HepG2 (cell line): ENCODE data around the gene PLEKHD1. TPM values are rescaled to one million over a fixed set of nuclear protein-coding genes. Genes with fewer than 3 reads are reported as not detected.

Experiments used
- ATAC-seq: fragments of 200-7000 bp; cut with Tn5 transposase; 3 replicates; pipeline ENCODE4 v1.9.1; 2020; ENCODE audit warnings: mild to moderate bottlenecking, moderate library complexity
- BruUV-seq: library from RNA; stranded (reverse); fragments of 400-500 nt; replicated peaks from 2 replicates; lab custom pipeline; 2021; lab: Mats Ljungman, UMichigan
- CTCF ChIA-PET: fragments of 300-600 bp; formaldehyde crosslinking; extraction: SDS; loops from one replicate; lab custom pipeline; 2021; ENCODE audit warnings: low total read pairs, inconsistent platforms, low intra/inter-chr PET ratio; lab: Yijun Ruan, JAX
- POLR2A ChIA-PET: fragments of 350-600 bp; sonication (Branson Sonifier 250); formaldehyde crosslinking; loops from one replicate; lab custom pipeline; 2020; ENCODE audit warnings: antibody characterized with exemption, inconsistent platforms; lab: Yijun Ruan, JAX
- DNase-seq: peaks from one replicate; pipeline ENCODE4 v3.0.0-alpha.2; 2015; ENCODE audit warnings: low spot score
- FAIRE-seq: peaks from 3 replicates; lab custom pipeline; 2011; peaks lifted over from hg19 to GRCh38; lab: Jason Lieb, UNC
- H2AFZ ChIP-seq: one replicate; pipeline ENCODE4 v1.6.1; 2011; ENCODE audit warnings: low read length, inconsistent platforms
- H3K27ac ChIP-seq: fragments of 300-600 bp; 3 replicates; pipeline ENCODE4 v1.8.0; 2011; ENCODE audit warnings: mixed run types, mild to moderate bottlenecking, mixed read lengths, low read length, inconsistent platforms; ENCODE audit not compliant: insufficient read depth; ENCODE audit errors: extremely low read length
- H3K27me3 ChIP-seq, 2 experiments: fragments of 200-600 bp in 1 of 2; 2 replicates in 1 of 2; 3 replicates in 1 of 2; pipeline versions ENCODE4 v1.6.0 to v1.8.0; 2011; ENCODE audit warnings: low read length in 2 of 2, mild to moderate bottlenecking in 2 of 2, moderate library complexity in 2 of 2, inconsistent platforms in 1 of 2; ENCODE audit not compliant: insufficient read depth in 2 of 2, control insufficient read depth in 1 of 2
- H3K36me3 ChIP-seq, 2 experiments: fragments of 200-600 bp in 1 of 2; replicated peaks in 1 of 2; 2 replicates in 1 of 2; 3 replicates in 1 of 2; pipeline versions ENCODE4 v1.5.1 to v1.8.0; 2011; ENCODE audit warnings: low read length in 2 of 2, inconsistent platforms in 1 of 2; ENCODE audit not compliant: insufficient read depth in 2 of 2, control insufficient read depth in 1 of 2
- H3K4me1 ChIP-seq: 2 replicates; pipeline ENCODE4 v1.5.1; 2012; ENCODE audit warnings: low read length, inconsistent platforms; ENCODE audit not compliant: insufficient read depth
- H3K4me2 ChIP-seq: 2 replicates; pipeline ENCODE4 v1.6.0; 2011; ENCODE audit warnings: low read depth, low read length, inconsistent platforms
- H3K4me3 ChIP-seq, 3 experiments: fragments of 200-600 bp in 1 of 3; sonication (generic), shearing (Covaris generic) in 1 of 3; replicated peaks in 1 of 3; 2 replicates each; pipeline ENCODE4 v1.5.1; 2011 to 2016; ENCODE audit warnings: low read length in 3 of 3, inconsistent platforms in 2 of 3, low read depth in 2 of 3, mild to moderate bottlenecking in 2 of 3, control low read depth in 1 of 3, mixed read lengths in 1 of 3; ENCODE audit not compliant: insufficient read depth in 1 of 3
- H3K79me2 ChIP-seq: one replicate; pipeline ENCODE4 v1.6.1; 2011; ENCODE audit warnings: low read length, inconsistent platforms; ENCODE audit not compliant: insufficient read depth
- H3K9ac ChIP-seq: 2 replicates; pipeline ENCODE4 v1.6.0; 2011; ENCODE audit warnings: mild to moderate bottlenecking, low read depth, low read length, inconsistent platforms; ENCODE audit not compliant: insufficient read depth
- H3K9me3 ChIP-seq: 2 replicates; pipeline ENCODE4 v1.5.1; 2012; ENCODE audit warnings: mild to moderate bottlenecking, low read length
- H4K20me1 ChIP-seq: 2 replicates; pipeline ENCODE4 v1.6.0; 2011; ENCODE audit warnings: inconsistent platforms, mild to moderate bottlenecking, low read length, moderate library complexity; ENCODE audit not compliant: insufficient read depth
- ATAD3A ChIP-seq: sonication (generic); formaldehyde crosslinking; IDR thresholded peaks from 2 replicates; pipeline ENCODE4 v1.4.0; 2020; ENCODE audit warnings: missing genetic modification reagents
- ATF1 ChIP-seq: IDR thresholded peaks from 2 replicates; pipeline ENCODE4 v1.6.1; 2016; ENCODE audit warnings: mild to moderate bottlenecking, control low read depth
- BHLHE40 ChIP-seq: IDR thresholded peaks from 2 replicates; pipeline ENCODE4 v1.6.1; 2011; ENCODE audit warnings: low read length, improper control_type of control experiment
- BRD4 ChIP-seq: sonication (generic); formaldehyde crosslinking; IDR thresholded peaks from 2 replicates; pipeline ENCODE4 v1.4.0; 2020; ENCODE audit warnings: missing genetic modification reagents
- ELF3 ChIP-seq: IDR thresholded peaks from 2 replicates; pipeline ENCODE4 v1.6.1; 2016; ENCODE audit warnings: missing genetic modification reagents, missing compliant biosample characterization
- GMEB1 ChIP-seq: sonication (generic); formaldehyde crosslinking; IDR thresholded peaks from 2 replicates; pipeline ENCODE4 v1.5.1; 2020; ENCODE audit warnings: missing genetic modification reagents, mild to moderate bottlenecking, borderline replicate concordance
- MAX ChIP-seq: IDR thresholded peaks from 2 replicates; pipeline ENCODE4 v1.6.1; 2012; ENCODE audit warnings: inconsistent platforms
- NFATC3 ChIP-seq: sonication (generic); formaldehyde crosslinking; IDR thresholded peaks from 2 replicates; pipeline ENCODE4 v1.5.1; 2020; ENCODE audit warnings: mild to moderate bottlenecking, missing genetic modification reagents
- SAP130 ChIP-seq: IDR thresholded peaks from 2 replicates; pipeline ENCODE4 v1.6.1; 2016; ENCODE audit warnings: low read depth
- TBL1XR1 ChIP-seq: fragments of 150-350 bp; IDR thresholded peaks from 2 replicates; pipeline ENCODE4 v1.6.1; 2014; ENCODE audit warnings: borderline replicate concordance, low read length; ENCODE audit not compliant: partially characterized antibody
- ZFP90 ChIP-seq: sonication (generic); formaldehyde crosslinking; IDR thresholded peaks from 2 replicates; pipeline ENCODE4 v1.8.0; 2022; ENCODE audit warnings: missing genetic modification reagents, mild to moderate bottlenecking, inconsistent platforms, borderline replicate concordance
- ZFY ChIP-seq: sonication (generic); formaldehyde crosslinking; IDR thresholded peaks from 2 replicates; pipeline ENCODE4 v1.4.0; 2020; ENCODE audit warnings: missing genetic modification reagents
- ZNF143 ChIP-seq: sonication (generic); formaldehyde crosslinking; IDR thresholded peaks from 2 replicates; pipeline ENCODE4 v1.4.0; 2020; ENCODE audit warnings: missing genetic modification reagents
- ZNF317 ChIP-seq: sonication (generic); formaldehyde crosslinking; IDR thresholded peaks from 2 replicates; pipeline ENCODE4 v1.5.0; 2020; ENCODE audit warnings: mild to moderate bottlenecking, missing genetic modification reagents
- ZNF496 ChIP-seq: sonication (generic); formaldehyde crosslinking; IDR thresholded peaks from 2 replicates; pipeline ENCODE4 v1.8.1; 2023; ENCODE audit warnings: mild to moderate bottlenecking, moderate library complexity, missing genetic modification reagents; ENCODE audit not compliant: insufficient replicate concordance
- ZNF614 ChIP-seq: IDR thresholded peaks from 2 replicates; pipeline ENCODE4 v1.6.1; 2018; ENCODE audit warnings: missing biosample characterization, missing genetic modification reagents, inconsistent platforms, borderline replicate concordance
- ZNF646 ChIP-seq: sonication (generic); formaldehyde crosslinking; IDR thresholded peaks from 2 replicates; pipeline ENCODE4 v1.9.0; 2021; ENCODE audit warnings: mild to moderate bottlenecking, missing genetic modification reagents
- WGBS: methylation state at CpG from one replicate; pipeline ENCODE4 v1.1.6; 2017; ENCODE audit warnings: low lambda C conversion rate; 5-methylcytosine and 5-hydroxymethylcytosine counted together
- in situ Hi-C: cut with HindIII; loops from 2 replicates; pipeline ENCODE4 v1.10.0; 2017; ENCODE audit warnings: low pct_unique_long_range_greater_than_20kb; ENCODE audit not compliant: extremely low pct_ligation_motif_present
- intact Hi-C: fragments of 100-400 bp; cut with micrococcal nuclease; formaldehyde crosslinking; loops from one replicate; pipeline ENCODE4 v1.10.0; 2022; ENCODE audit not compliant: unreplicated experiment
- polyA plus RNA-seq, 8 experiments: library from polyadenylated mRNA; depleted of rRNA in 3 of 8; stranded (reverse) in 7 of 8; unstranded in 1 of 8; fragments of >200 nt; fragmentation: Illumina TruSeq in 4 of 8; extraction: Trizol in 4 of 8; gene quantifications; 2 replicates each; pipeline versions ENCODE4 v1.2.1 to v1.2.3, GENCODE V29; 2011 to 2016; ENCODE audit warnings: low read depth in 4 of 8, missing spikeins in 1 of 8, mixed read lengths in 1 of 8; ENCODE audit not compliant: insufficient read depth in 1 of 8
- total RNA-seq, 5 experiments: library from RNA; depleted of rRNA; stranded (reverse); fragments of >200 nt; fragmentation: Illumina TruSeq; extraction: Trizol; gene quantifications; 2 replicates each; pipeline ENCODE4 v1.2.3, GENCODE V29; 2016; ENCODE audit warnings: low read depth in 1 of 5
- TF ChIP-seq, protein P1 (sequence below): sonication (generic); formaldehyde crosslinking; IDR thresholded peaks from 2 replicates; pipeline ENCODE4 v1.8.1; 2023; ENCODE audit warnings: mild to moderate bottlenecking, moderate library complexity, missing genetic modification reagents

Gene PLEKHD1
- total and polyA plus RNA-seq, 2 of the 13 experiments (the other 11 are each of a cell fraction or from before 2014, with no cell fraction given) = 0.01 TPM; not detected in 1

DNA sequence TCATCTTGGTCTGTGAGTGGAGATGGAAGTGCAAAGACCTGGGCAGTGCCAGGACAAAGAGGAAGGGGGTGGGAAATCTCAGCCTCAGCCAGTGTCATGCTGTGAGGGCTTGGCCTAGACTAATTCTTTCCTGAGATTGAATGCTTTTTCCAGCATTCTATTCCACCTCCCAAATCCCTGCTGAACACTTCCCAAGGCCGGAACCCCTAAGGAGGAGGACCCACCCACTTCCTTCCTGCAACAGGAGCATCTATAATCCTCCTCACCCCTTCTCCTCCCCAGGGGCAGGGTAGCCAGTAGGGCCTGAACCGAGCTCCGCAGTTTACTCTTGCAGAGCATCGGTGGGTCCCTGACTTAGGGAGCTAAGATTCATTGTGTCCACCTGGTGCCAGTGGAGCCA is 3.2 kb downstream of the PLEKHD1 start:
- peaks cover 8 to 57% of the 10 kb centered on the region in 2 experiments for H3K27me3 ChIP-seq
- no peaks in the 10 kb centered on the region for H3K36me3 ChIP-seq

More for the DNA sequence above, 3.2 kb downstream of the PLEKHD1 start:
- H3K9me3 ChIP-seq = no peaks in the 10 kb centered on the region
- no peaks in the 10 kb centered on the region for H3K79me2 ChIP-seq
- TF ChIP-seq TBL1XR1 = no peak
- TF ChIP-seq ZFP90 (CRISPR knock-in tag) = no peak
- no peak for TF ChIP-seq ZNF317
- no peak for TF ChIP-seq ZNF143 (CRISPR knock-in tag)
- no peak for TF ChIP-seq ATAD3A (CRISPR knock-in tag)
- no peak for TF ChIP-seq ZNF614 (CRISPR knock-in tag)
- no peak for TF ChIP-seq ATF1 (CRISPR knock-in tag)
- TF ChIP-seq ZFY (CRISPR knock-in tag) = no peak
- TF ChIP-seq NFATC3 (CRISPR knock-in tag) = no peak
- TF ChIP-seq ZNF646 (CRISPR knock-in tag) = no peak
- TF ChIP-seq BRD4 (CRISPR knock-in tag) = no peak
- TF ChIP-seq ZNF496 (CRISPR knock-in tag) = no peak
- TF ChIP-seq, protein P1, sequence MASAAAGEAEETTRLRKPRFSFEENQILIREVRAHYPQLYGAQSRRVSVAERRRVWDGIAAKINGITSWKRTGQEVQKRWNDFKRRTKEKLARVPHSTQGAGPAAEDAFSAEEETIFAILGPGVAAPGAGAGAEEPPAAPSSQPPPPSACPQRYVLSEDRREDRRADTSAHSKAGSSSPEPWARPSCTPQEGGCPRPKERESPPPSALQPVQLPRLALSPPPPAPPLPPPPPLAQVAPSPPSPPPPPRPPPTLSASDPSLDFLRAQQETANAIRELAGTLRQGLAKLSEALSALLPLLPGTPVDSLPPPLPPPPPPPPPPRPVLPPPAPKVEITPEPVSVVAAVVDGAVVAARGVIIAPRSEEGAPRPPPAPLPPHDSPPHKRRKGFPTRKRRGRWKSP (CRISPR knock-in tag) = no peak
- TF ChIP-seq MAX = no peak
- TF ChIP-seq GMEB1 (CRISPR knock-in tag) = no peak
- no peak for TF ChIP-seq BHLHE40
- TF ChIP-seq SAP130 = no peak
- TF ChIP-seq ELF3 = no peak
- in situ Hi-C loops (no loop called here), intact Hi-C loops (no loop called here)
- no peak overlapping the region for H3K9ac ChIP-seq
- H3K27ac ChIP-seq = no peak overlapping the region
- ChIA-PET POLR2A (no interaction called here), CTCF (no interaction called here)
- no peaks in the 10 kb centered on the region for H4K20me1 ChIP-seq
- DNase-seq (no peak), ATAC-seq (no peak), FAIRE-seq (no peak)
- BruUV-seq = no TSS peak
- H3K4me1 ChIP-seq = peaks cover 7% of the 10 kb centered on the region; the same call in 1 of the 2 replicates
- no peak overlapping the region for H3K4me3 ChIP-seq
- no peak overlapping the region for H3K4me2 ChIP-seq
- WGBS = 0% methylated on average over 4 of the region's 4 CpGs
- no peak overlapping the region for H2AFZ ChIP-seq
